H1 (cell line): ENCODE measurements around the gene ALPI. TPM values are rescaled to one million over a fixed set of nuclear protein-coding genes. Genes with fewer than 3 reads are reported as not detected.

Experiments
- CTCF ChIA-PET: fragments of 300-600 bp; sonication (Branson Sonifier 250); formaldehyde crosslinking; loops from one replicate; lab custom pipeline; 2021; ENCODE audit not compliant: partially characterized antibody; lab: Charles Lee
- POLR2A ChIA-PET: fragments of 300-600 bp; sonication (Branson Sonifier 250); formaldehyde crosslinking; loops from one replicate; lab custom pipeline; 2021; ENCODE audit warnings: inconsistent platforms; ENCODE audit not compliant: partially characterized antibody; lab: Charles Lee
- DNase-seq, 2 experiments: peaks; one replicate each; pipeline versions ENCODE4 v3.0.0 to v3.0.0-alpha.2; 2010 to 2022; ENCODE audit warnings: low spot score in 2 of 2, low read depth in 1 of 2, mixed read lengths in 1 of 2
- FAIRE-seq: peaks from 2 replicates; lab custom pipeline; 2011; peaks lifted over from hg19 to GRCh38; lab: Jason Lieb, UNC
- H2AFZ ChIP-seq: 2 replicates; pipeline ENCODE4 v1.8.1; 2012; ENCODE audit warnings: low read length, inconsistent platforms
- H2AK5ac ChIP-seq: 2 replicates; pipeline ENCODE4 v1.6.1; 2013; ENCODE audit warnings: low read depth, low read length
- H2BK120ac ChIP-seq: replicated peaks from 2 replicates; pipeline ENCODE3; 2013; ENCODE audit warnings: low read depth, low read length, inconsistent platforms
- H2BK12ac ChIP-seq: 2 replicates; pipeline ENCODE4 v1.6.1; 2013; ENCODE audit warnings: low read depth, low read length
- H2BK15ac ChIP-seq: 2 replicates; pipeline ENCODE4 v1.6.1; 2013; ENCODE audit warnings: low read length
- H2BK20ac ChIP-seq: 2 replicates; pipeline ENCODE4 v1.6.1; 2013; ENCODE audit warnings: low read length
- H2BK5ac ChIP-seq: 2 replicates; pipeline ENCODE4 v1.6.1; 2013; ENCODE audit warnings: low read depth, low read length
- H3K14ac ChIP-seq: 2 replicates; pipeline ENCODE4 v1.6.1; 2013; ENCODE audit warnings: inconsistent platforms; ENCODE audit not compliant: insufficient read length
- H3K18ac ChIP-seq: 2 replicates; pipeline ENCODE4 v1.6.1; 2013; ENCODE audit warnings: low read length; ENCODE audit errors: extremely low read depth
- H3K23ac ChIP-seq: 2 replicates; pipeline ENCODE4 v1.6.1; 2013; ENCODE audit warnings: inconsistent platforms; ENCODE audit not compliant: insufficient read length
- H3K23me2 ChIP-seq: 2 replicates; pipeline ENCODE4 v1.6.1; 2013; ENCODE audit warnings: low read depth, low read length
- H3K27ac ChIP-seq: 2 replicates; pipeline ENCODE4 v1.6.1; 2011; ENCODE audit warnings: low read depth, low read length, inconsistent platforms
- H3K27me3 ChIP-seq, 4 experiments: replicated peaks in 1 of 4; 1 replicate in 1 of 4; 2 replicates in 3 of 4; pipeline versions ENCODE4 v1.6.1 to v1.8.1; 2011 to 2013; ENCODE audit warnings: low read length in 3 of 4, mild to moderate bottlenecking in 3 of 4, inconsistent platforms in 2 of 4, mixed read lengths in 2 of 4, moderate library complexity in 1 of 4; ENCODE audit not compliant: control insufficient read depth in 3 of 4, insufficient read depth in 3 of 4; ENCODE audit errors: extremely low read depth in 1 of 4
- H3K36me3 ChIP-seq, 4 experiments: 2 replicates each; pipeline versions ENCODE4 v1.6.1 to v1.8.1; 2011 to 2013; ENCODE audit warnings: mild to moderate bottlenecking in 4 of 4, low read length in 3 of 4, moderate library complexity in 2 of 4, control low read depth in 1 of 4, inconsistent platforms in 1 of 4; ENCODE audit not compliant: insufficient read depth in 4 of 4, control insufficient read depth in 2 of 4
- H3K4ac ChIP-seq: replicated peaks from 2 replicates; pipeline ENCODE3; 2013; ENCODE audit warnings: low read length, low read depth, mixed read lengths, inconsistent platforms; ENCODE audit not compliant: insufficient read length
- H3K4me1 ChIP-seq, 4 experiments: replicated peaks in 1 of 4; 1 replicate in 1 of 4; 2 replicates in 3 of 4; pipeline versions ENCODE4 v1.6.1 to v1.8.1; 2011 to 2013; ENCODE audit warnings: low read length in 3 of 4, inconsistent platforms in 2 of 4, mixed read lengths in 1 of 4; ENCODE audit not compliant: insufficient read depth in 4 of 4, control insufficient read depth in 3 of 4
- H3K4me2 ChIP-seq, 2 experiments: 2 replicates each; pipeline versions ENCODE4 v1.6.1 to v1.8.1; 2011 to 2013; ENCODE audit warnings: low read depth in 2 of 2, low read length in 2 of 2, control low read depth in 1 of 2, inconsistent platforms in 1 of 2, mild to moderate bottlenecking in 1 of 2; ENCODE audit not compliant: insufficient read depth in 1 of 2
- H3K4me3 ChIP-seq, 4 experiments: fragments of 200-600, 300-600 bp in 1 of 4; sonication (generic), shearing (Covaris generic), sonication (Bioruptor Twin) in 1 of 4; 2 replicates each; pipeline versions ENCODE4 v1.5.1 to v1.8.1; 2011 to 2016; ENCODE audit warnings: low read length in 4 of 4, low read depth in 3 of 4, control low read depth in 2 of 4, inconsistent platforms in 2 of 4, mild to moderate bottlenecking in 2 of 4, mixed read lengths in 1 of 4, moderate library complexity in 1 of 4; ENCODE audit not compliant: insufficient read depth in 2 of 4; ENCODE audit errors: extremely low read depth in 1 of 4
- H3K56ac ChIP-seq: replicated peaks from 2 replicates; pipeline ENCODE3; 2013; ENCODE audit warnings: low read depth, mild to moderate bottlenecking, mixed read lengths, low read length, inconsistent platforms; ENCODE audit not compliant: insufficient read length
- H3K79me1 ChIP-seq: 2 replicates; pipeline ENCODE4 v1.6.1; 2013; ENCODE audit warnings: low read depth, low read length, control low read depth
- H3K79me2 ChIP-seq, 2 experiments: 2 replicates each; pipeline versions ENCODE4 v1.6.1 to v1.8.1; 2012 to 2013; ENCODE audit warnings: low read length in 2 of 2, mild to moderate bottlenecking in 2 of 2, inconsistent platforms in 1 of 2; ENCODE audit not compliant: insufficient read depth in 2 of 2, control insufficient read depth in 1 of 2
- H3K9ac ChIP-seq, 4 experiments: replicated peaks in 1 of 4; 1 replicate in 1 of 4; 2 replicates in 3 of 4; pipeline versions ENCODE4 v1.6.1 to v1.8.1; 2011 to 2013; ENCODE audit warnings: low read depth in 3 of 4, low read length in 3 of 4, control low read depth in 2 of 4, mild to moderate bottlenecking in 2 of 4, moderate library complexity in 2 of 4, inconsistent platforms in 1 of 4; ENCODE audit errors: extremely low read depth in 1 of 4
- H3K9me3 ChIP-seq, 2 experiments: 2 replicates each; pipeline versions ENCODE4 v1.6.1 to v1.8.1; 2012 to 2013; ENCODE audit warnings: mild to moderate bottlenecking in 2 of 2, moderate library complexity in 2 of 2, control low read depth in 1 of 2, inconsistent platforms in 1 of 2, low read depth in 1 of 2, low read length in 1 of 2, mixed read lengths in 1 of 2; ENCODE audit not compliant: insufficient read depth in 2 of 2
- H4K20me1 ChIP-seq, 2 experiments: replicated peaks in 1 of 2; 2 replicates each; pipeline versions ENCODE3 to v1.8.1; 2011 to 2013; ENCODE audit warnings: inconsistent platforms in 2 of 2, low read length in 2 of 2, mild to moderate bottlenecking in 1 of 2; ENCODE audit not compliant: insufficient read depth in 2 of 2, control insufficient read depth in 1 of 2
- H4K5ac ChIP-seq: 2 replicates; pipeline ENCODE4 v1.6.1; 2013; ENCODE audit warnings: low read length, low read depth, mixed read lengths, inconsistent platforms; ENCODE audit not compliant: insufficient read length
- H4K8ac ChIP-seq: 2 replicates; pipeline ENCODE4 v1.8.0; 2013; ENCODE audit warnings: mild to moderate bottlenecking, moderate library complexity, low read length, inconsistent platforms; ENCODE audit not compliant: insufficient read depth; ENCODE audit errors: extremely low read depth
- H4K91ac ChIP-seq: replicated peaks from 2 replicates; pipeline ENCODE3; 2013; ENCODE audit warnings: low read length, mixed read lengths, inconsistent platforms; ENCODE audit not compliant: insufficient read length
- BACH1 ChIP-seq: IDR thresholded peaks from 2 replicates; pipeline ENCODE4 v1.6.1; 2012; ENCODE audit warnings: low read length, improper control_type of control experiment
- CBX5 ChIP-seq: fragments of 300-800, 300-1000 bp; sonication (generic); IDR thresholded peaks from 2 replicates; pipeline ENCODE4 v1.7.1; 2016; ENCODE audit warnings: antibody characterized with exemption, low read length, low read depth
- CHD1 ChIP-seq: IDR thresholded peaks from 2 replicates; pipeline ENCODE4 v1.6.1; 2012; ENCODE audit warnings: low read depth, low read length, improper control_type of control experiment
- EGR1 ChIP-seq: IDR thresholded peaks from 2 replicates; pipeline ENCODE4 v1.6.1; 2011; ENCODE audit warnings: low read depth, low read length, borderline replicate concordance
- EZH2 ChIP-seq: fragments of 200-600 bp; sonication (generic); IDR thresholded peaks from 2 replicates; pipeline ENCODE4 v1.7.1; 2012; ENCODE audit warnings: low read depth, mild to moderate bottlenecking, moderate library complexity, low read length, inconsistent platforms; ENCODE audit not compliant: severe bottlenecking
- JUND ChIP-seq: IDR thresholded peaks from 2 replicates; pipeline ENCODE4 v1.6.1; 2011; ENCODE audit warnings: mild to moderate bottlenecking, improper control_type of control experiment, low read length
- MAX ChIP-seq: IDR thresholded peaks from 2 replicates; pipeline ENCODE4 v1.6.1; 2012; ENCODE audit warnings: inconsistent platforms
- POLR2A ChIP-seq, 2 experiments: IDR thresholded peaks; 1 replicate in 1 of 2; 2 replicates in 1 of 2; pipeline ENCODE4 v1.6.1; 2011; ENCODE audit warnings: low read depth in 2 of 2, low read length in 2 of 2, mild to moderate bottlenecking in 2 of 2; ENCODE audit errors: control extremely low read depth in 1 of 2
- POLR2AphosphoS5 ChIP-seq: IDR thresholded peaks from 2 replicates; pipeline ENCODE4 v1.6.1; 2011; ENCODE audit warnings: low read depth, low read length
- POU5F1 ChIP-seq: IDR thresholded peaks from 2 replicates; pipeline ENCODE4 v1.6.1; 2011; ENCODE audit warnings: low read depth, mild to moderate bottlenecking, low read length, moderate library complexity
- SP2 ChIP-seq: IDR thresholded peaks from 2 replicates; pipeline ENCODE4 v1.6.1; 2012; ENCODE audit warnings: mild to moderate bottlenecking, low read length, inconsistent platforms
- TAF7 ChIP-seq: optimal IDR thresholded peaks from 2 replicates; pipeline ENCODE3; 2011; ENCODE audit warnings: low read depth, mild to moderate bottlenecking, inconsistent platforms, low read length, moderate library complexity, borderline replicate concordance
- YY1 ChIP-seq: IDR thresholded peaks from 2 replicates; pipeline ENCODE4 v1.6.1; 2011; ENCODE audit warnings: low read depth, mild to moderate bottlenecking, low read length
- WGBS, 2 experiments: shearing (Covaris generic) in 1 of 2; methylation state at CpG; one replicate each; pipeline versions ENCODE4 v1.1.6 to v1.1.7; 2013 to 2015; ENCODE audit warnings: low lambda C conversion rate in 2 of 2, mixed read lengths in 2 of 2, inconsistent platforms in 1 of 2, low coverage in 1 of 2, missing lambda C conversion rate in 1 of 2; ENCODE audit not compliant: insufficient replicate concordance in 2 of 2, insufficient coverage in 1 of 2, insufficient read length in 1 of 2; ENCODE audit errors: extremely low coverage in 1 of 2, missing lambda C conversion rate in 1 of 2; 5-methylcytosine and 5-hydroxymethylcytosine counted together
- polyA plus RNA-seq, 7 experiments: library from polyadenylated mRNA; depleted of rRNA in 3 of 7; stranded (reverse) in 5 of 7; unstranded in 2 of 7; fragments of >200 nt in 5 of 7; fragments of 200-250 nt in 2 of 7; gene quantifications; 1 replicate in 5 of 7; 2 replicates in 1 of 7; 4 replicates in 1 of 7; pipeline versions ENCODE4 v1.2.1 to v1.2.3, GENCODE V29; 2011 to 2013; ENCODE audit warnings: missing spikeins in 2 of 7, mixed read lengths in 2 of 7
- total RNA-seq: library from RNA; stranded (reverse); fragmentation: NEBNext Ultra II Directional; extraction: Animal tissue kit (Norgen Biotek cat#: 25700); gene quantifications from 2 replicates; pipeline ENCODE4 v1.2.1, GENCODE V29; 2021

Gene ALPI
- total and polyA plus RNA-seq, 2 of the 8 experiments (the other 6 are each of a cell fraction or from before 2014, with no cell fraction given): not detected

- Histone ChIP-seq H2BK20ac (0 out of 2 replicates have a peak overlapping the region, but pooled peaks have one; percentile 61), H4K20me1 (peaks cover 5 to 13% of the 10 kb centered on the region in 2 experiments)
- TF ChIP-seq YY1 (no peak), POLR2AphosphoS5 (peak; percentile 65), TAF7 (no peak), POU5F1 (no peak), EGR1 (no peak), MAX (no peak), CHD1 (no peak), JUND (no peak), SP2 (no peak), EZH2 (no peak), BACH1 (no peak), CBX5 (no peak), POLR2A (IDR thresholded peaks at IDR 0.05; ENCODE audit: control extremely low read depth in 1 of 2, low read depth in 2 of 2, low read length in 2 of 2) (peak in 1 of 2 experiments; percentile 74; a peak in 1 of 3 replicates)
- TF ChIP-seq, all 59 proteins: peak for 2
- peaks cover 0 to 15% (median 7%) of the 10 kb centered on the region in 4 experiments; a peak in 6 of 7 replicates for H3K4me1 ChIP-seq
- H3K27me3 ChIP-seq: peaks cover 12 to 24% (median 23%) of the 10 kb centered on the region in 4 experiments
- DNase-seq: no peak
- no peak overlapping the region for H3K56ac ChIP-seq
- H2AFZ ChIP-seq: no peak overlapping the region
- 91% methylated on average over 8 of the region's 8 CpGs; no CpG with 5 or more reads in 1 of the 2 experiments for WGBS, 2 experiments
- H4K8ac ChIP-seq: no peak overlapping the region
- H3K14ac ChIP-seq: no peak overlapping the region
- peak overlapping the region; percentile 24; the same call in 1 of the 2 replicates for H2BK5ac ChIP-seq
- H3K4me2 ChIP-seq: no peak overlapping the region
- FAIRE-seq: no peak
- no peak overlapping the region for H3K4me3 ChIP-seq
- no peak overlapping the region for H2AK5ac ChIP-seq
- H2BK15ac ChIP-seq: no peak overlapping the region
- H2BK12ac ChIP-seq: no peak overlapping the region
- H3K27ac ChIP-seq: no peak overlapping the region
- ChIA-PET CTCF (interaction anchor here (0.9 to 9.8 kb wide), 9 partner anchors 13 to 82 kb away, joined by 3 to 80 read pairs (median 4); no protein-coding TSS in a partner anchor), POLR2A (interaction anchor here (0.6 to 8.5 kb wide), 5 partner anchors 9 to 44 kb away, joined by 4 to 70 read pairs (median 5); partner anchors contain the start of gene ALPG)
- peaks cover 4% of the 10 kb centered on the region for H3K79me1 ChIP-seq
- no peak overlapping the region for H3K9ac ChIP-seq
- no peak overlapping the region; the same call in 1 of the 2 replicates for H3K18ac ChIP-seq
- H3K79me2 ChIP-seq: peaks cover 0 to 34% of the 10 kb centered on the region in 2 experiments; a peak in 2 of 4 replicates
- H4K91ac ChIP-seq: no peak overlapping the region
- H3K23me2 ChIP-seq: peaks cover 14% of the 10 kb centered on the region; the same call in 1 of the 2 replicates
- no peaks in the 10 kb centered on the region for H3K9me3 ChIP-seq
- no peak overlapping the region for H4K5ac ChIP-seq
- no peak overlapping the region for H3K4ac ChIP-seq
- no peak overlapping the region for H2BK120ac ChIP-seq
- H3K23ac ChIP-seq: no peak overlapping the region
- H3K36me3 ChIP-seq: peaks cover 8 to 66% (median 36%) of the 10 kb centered on the region in 4 experiments
Observed at GRCh38 chr2:232415138-232415690, 40.7 kb upstream of the ALPI start.
